ENCODE measurements around the gene BARX2.

The BARX2 gene

GRCh38 chr11:129374993-129375750 is 476 bp upstream of the BARX2 start (continued):
- TF ChIP-seq ZNF571 (tag by site-specific recombination; IDR thresholded peaks at IDR 0.05) (no peak), ZNF654 (tag by site-specific recombination; IDR thresholded peaks at IDR 0.05; ENCODE audit: low read depth) (no peak), SP3 (tag by site-specific recombination; IDR thresholded peaks at IDR 0.05) (no peak), ZNF19 (tag by site-specific recombination; IDR thresholded peaks at IDR 0.05; ENCODE audit: low read depth) (no peak), ZNF214 (tag by site-specific recombination; IDR thresholded peaks at IDR 0.05; ENCODE audit: borderline replicate concordance) (no peak), ZBTB8A (tag by site-specific recombination; IDR thresholded peaks at IDR 0.05) (peak; percentile 77), ZEB2 (tag by site-specific recombination; IDR thresholded peaks at IDR 0.05) (peak; percentile 81), ZNF280D (tag by site-specific recombination; IDR thresholded peaks at IDR 0.05) (no peak), ZSCAN30 (tag by site-specific recombination; IDR thresholded peaks at IDR 0.05) (no peak), ZNF341 (tag by site-specific recombination; IDR thresholded peaks at IDR 0.05; ENCODE audit: low read depth) (no peak), ZNF391 (tag by site-specific recombination; IDR thresholded peaks at IDR 0.05; ENCODE audit: borderline replicate concordance, low read depth) (0 out of 2 replicates have a peak, but pooled peaks have one; percentile 60), ZNF76 (tag by site-specific recombination; IDR thresholded peaks at IDR 0.05; ENCODE audit: borderline replicate concordance, low read depth) (peak; percentile 35; the same call in 1 of the 2 replicates), ZNF169 (tag by site-specific recombination; IDR thresholded peaks at IDR 0.05) (no peak), ZNF175 (tag by site-specific recombination; IDR thresholded peaks at IDR 0.05) (no peak), SP7 (tag by site-specific recombination; IDR thresholded peaks at IDR 0.05) (no peak), ZNF549 (tag by site-specific recombination; IDR thresholded peaks at IDR 0.05) (no peak), ZNF221 (tag by site-specific recombination; IDR thresholded peaks at IDR 0.05; ENCODE audit: borderline replicate concordance) (no peak), ZNF561 (tag by site-specific recombination; IDR thresholded peaks at IDR 0.05; ENCODE audit: borderline replicate concordance) (peak; percentile 37; the same call in 1 of the 2 replicates), ZNF211 (tag by site-specific recombination; IDR thresholded peaks at IDR 0.05; ENCODE audit: low read depth) (no peak), ZNF701 (tag by site-specific recombination; IDR thresholded peaks at IDR 0.05) (no peak), ZNF514 (tag by site-specific recombination; IDR thresholded peaks at IDR 0.05) (no peak)
- TF ChIP-seq, protein P1, sequence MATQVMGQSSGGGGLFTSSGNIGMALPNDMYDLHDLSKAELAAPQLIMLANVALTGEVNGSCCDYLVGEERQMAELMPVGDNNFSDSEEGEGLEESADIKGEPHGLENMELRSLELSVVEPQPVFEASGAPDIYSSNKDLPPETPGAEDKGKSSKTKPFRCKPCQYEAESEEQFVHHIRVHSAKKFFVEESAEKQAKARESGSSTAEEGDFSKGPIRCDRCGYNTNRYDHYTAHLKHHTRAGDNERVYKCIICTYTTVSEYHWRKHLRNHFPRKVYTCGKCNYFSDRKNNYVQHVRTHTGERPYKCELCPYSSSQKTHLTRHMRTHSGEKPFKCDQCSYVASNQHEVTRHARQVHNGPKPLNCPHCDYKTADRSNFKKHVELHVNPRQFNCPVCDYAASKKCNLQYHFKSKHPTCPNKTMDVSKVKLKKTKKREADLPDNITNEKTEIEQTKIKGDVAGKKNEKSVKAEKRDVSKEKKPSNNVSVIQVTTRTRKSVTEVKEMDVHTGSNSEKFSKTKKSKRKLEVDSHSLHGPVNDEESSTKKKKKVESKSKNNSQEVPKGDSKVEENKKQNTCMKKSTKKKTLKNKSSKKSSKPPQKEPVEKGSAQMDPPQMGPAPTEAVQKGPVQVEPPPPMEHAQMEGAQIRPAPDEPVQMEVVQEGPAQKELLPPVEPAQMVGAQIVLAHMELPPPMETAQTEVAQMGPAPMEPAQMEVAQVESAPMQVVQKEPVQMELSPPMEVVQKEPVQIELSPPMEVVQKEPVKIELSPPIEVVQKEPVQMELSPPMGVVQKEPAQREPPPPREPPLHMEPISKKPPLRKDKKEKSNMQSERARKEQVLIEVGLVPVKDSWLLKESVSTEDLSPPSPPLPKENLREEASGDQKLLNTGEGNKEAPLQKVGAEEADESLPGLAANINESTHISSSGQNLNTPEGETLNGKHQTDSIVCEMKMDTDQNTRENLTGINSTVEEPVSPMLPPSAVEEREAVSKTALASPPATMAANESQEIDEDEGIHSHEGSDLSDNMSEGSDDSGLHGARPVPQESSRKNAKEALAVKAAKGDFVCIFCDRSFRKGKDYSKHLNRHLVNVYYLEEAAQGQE (tag by site-specific recombination; IDR thresholded peaks at IDR 0.05), result no peak
- TF ChIP-seq, protein P2, sequence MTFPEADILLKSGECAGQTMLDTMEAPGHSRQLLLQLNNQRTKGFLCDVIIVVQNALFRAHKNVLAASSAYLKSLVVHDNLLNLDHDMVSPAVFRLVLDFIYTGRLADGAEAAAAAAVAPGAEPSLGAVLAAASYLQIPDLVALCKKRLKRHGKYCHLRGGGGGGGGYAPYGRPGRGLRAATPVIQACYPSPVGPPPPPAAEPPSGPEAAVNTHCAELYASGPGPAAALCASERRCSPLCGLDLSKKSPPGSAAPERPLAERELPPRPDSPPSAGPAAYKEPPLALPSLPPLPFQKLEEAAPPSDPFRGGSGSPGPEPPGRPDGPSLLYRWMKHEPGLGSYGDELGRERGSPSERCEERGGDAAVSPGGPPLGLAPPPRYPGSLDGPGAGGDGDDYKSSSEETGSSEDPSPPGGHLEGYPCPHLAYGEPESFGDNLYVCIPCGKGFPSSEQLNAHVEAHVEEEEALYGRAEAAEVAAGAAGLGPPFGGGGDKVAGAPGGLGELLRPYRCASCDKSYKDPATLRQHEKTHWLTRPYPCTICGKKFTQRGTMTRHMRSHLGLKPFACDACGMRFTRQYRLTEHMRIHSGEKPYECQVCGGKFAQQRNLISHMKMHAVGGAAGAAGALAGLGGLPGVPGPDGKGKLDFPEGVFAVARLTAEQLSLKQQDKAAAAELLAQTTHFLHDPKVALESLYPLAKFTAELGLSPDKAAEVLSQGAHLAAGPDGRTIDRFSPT (tag by site-specific recombination; IDR thresholded peaks at IDR 0.05), result peak; percentile 46; the same call in 1 of the 2 replicates
- TF ChIP-seq, protein P3, sequence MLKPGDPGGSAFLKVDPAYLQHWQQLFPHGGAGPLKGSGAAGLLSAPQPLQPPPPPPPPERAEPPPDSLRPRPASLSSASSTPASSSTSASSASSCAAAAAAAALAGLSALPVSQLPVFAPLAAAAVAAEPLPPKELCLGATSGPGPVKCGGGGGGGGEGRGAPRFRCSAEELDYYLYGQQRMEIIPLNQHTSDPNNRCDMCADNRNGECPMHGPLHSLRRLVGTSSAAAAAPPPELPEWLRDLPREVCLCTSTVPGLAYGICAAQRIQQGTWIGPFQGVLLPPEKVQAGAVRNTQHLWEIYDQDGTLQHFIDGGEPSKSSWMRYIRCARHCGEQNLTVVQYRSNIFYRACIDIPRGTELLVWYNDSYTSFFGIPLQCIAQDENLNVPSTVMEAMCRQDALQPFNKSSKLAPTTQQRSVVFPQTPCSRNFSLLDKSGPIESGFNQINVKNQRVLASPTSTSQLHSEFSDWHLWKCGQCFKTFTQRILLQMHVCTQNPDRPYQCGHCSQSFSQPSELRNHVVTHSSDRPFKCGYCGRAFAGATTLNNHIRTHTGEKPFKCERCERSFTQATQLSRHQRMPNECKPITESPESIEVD (tag by site-specific recombination; IDR thresholded peaks at IDR 0.05), result no peak
- TF ChIP-seq, protein P4, sequence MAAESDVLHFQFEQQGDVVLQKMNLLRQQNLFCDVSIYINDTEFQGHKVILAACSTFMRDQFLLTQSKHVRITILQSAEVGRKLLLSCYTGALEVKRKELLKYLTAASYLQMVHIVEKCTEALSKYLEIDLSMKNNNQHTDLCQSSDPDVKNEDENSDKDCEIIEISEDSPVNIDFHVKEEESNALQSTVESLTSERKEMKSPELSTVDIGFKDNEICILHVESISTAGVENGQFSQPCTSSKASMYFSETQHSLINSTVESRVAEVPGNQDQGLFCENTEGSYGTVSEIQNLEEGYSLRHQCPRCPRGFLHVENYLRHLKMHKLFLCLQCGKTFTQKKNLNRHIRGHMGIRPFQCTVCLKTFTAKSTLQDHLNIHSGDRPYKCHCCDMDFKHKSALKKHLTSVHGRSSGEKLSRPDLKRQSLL (tag by site-specific recombination; IDR thresholded peaks at IDR 0.05), result 0 out of 2 replicates have a peak, but pooled peaks have one; percentile 41
- TF ChIP-seq, protein P5, sequence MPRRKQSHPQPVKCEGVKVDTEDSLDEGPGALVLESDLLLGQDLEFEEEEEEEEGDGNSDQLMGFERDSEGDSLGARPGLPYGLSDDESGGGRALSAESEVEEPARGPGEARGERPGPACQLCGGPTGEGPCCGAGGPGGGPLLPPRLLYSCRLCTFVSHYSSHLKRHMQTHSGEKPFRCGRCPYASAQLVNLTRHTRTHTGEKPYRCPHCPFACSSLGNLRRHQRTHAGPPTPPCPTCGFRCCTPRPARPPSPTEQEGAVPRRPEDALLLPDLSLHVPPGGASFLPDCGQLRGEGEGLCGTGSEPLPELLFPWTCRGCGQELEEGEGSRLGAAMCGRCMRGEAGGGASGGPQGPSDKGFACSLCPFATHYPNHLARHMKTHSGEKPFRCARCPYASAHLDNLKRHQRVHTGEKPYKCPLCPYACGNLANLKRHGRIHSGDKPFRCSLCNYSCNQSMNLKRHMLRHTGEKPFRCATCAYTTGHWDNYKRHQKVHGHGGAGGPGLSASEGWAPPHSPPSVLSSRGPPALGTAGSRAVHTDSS (tag by site-specific recombination; IDR thresholded peaks at IDR 0.05), result no peak

Data from HEK293 (cell line).